GM12878 (cell line): Measurements from ENCODE around the gene BMP7.

Source experiments
- ATF7 ChIP-seq: fragments of 450-650 bp; IDR thresholded peaks from 2 replicates; pipeline ENCODE4 v1.6.1; 2016; ENCODE audit warnings: low read depth, mild to moderate bottlenecking
- BHLHE40 ChIP-seq, 2 experiments: fragments of 450-650 bp in 1 of 2; IDR thresholded peaks; 2 replicates each; pipeline ENCODE4 v1.6.1; 2011 to 2017; ENCODE audit warnings: low read depth in 2 of 2, borderline replicate concordance in 1 of 2, improper control_type of control experiment in 1 of 2, low read length in 1 of 2, mild to moderate bottlenecking in 1 of 2
- CBFB ChIP-seq: IDR thresholded peaks from 2 replicates; pipeline ENCODE4 v1.6.1; 2016; ENCODE audit warnings: antibody characterized with exemption, low read depth
- CHD4 ChIP-seq: fragments of 200-600 bp; sonication (generic); IDR thresholded peaks from 2 replicates; pipeline ENCODE4 v1.6.1; 2016; ENCODE audit warnings: mild to moderate bottlenecking
- MTA3 ChIP-seq: IDR thresholded peaks from 2 replicates; pipeline ENCODE4 v1.6.1; 2012; ENCODE audit warnings: low read length, inconsistent platforms, borderline replicate concordance
- NBN ChIP-seq: fragments of 450-650 bp; IDR thresholded peaks from 2 replicates; pipeline ENCODE4 v1.6.1; 2016
- POLR2AphosphoS2 ChIP-seq: IDR thresholded peaks from 2 replicates; pipeline ENCODE4 v1.6.1; 2011; ENCODE audit warnings: low read depth, mild to moderate bottlenecking, low read length, improper control_type of control experiment, moderate library complexity
- TF ChIP-seq, protein P1 (sequence below): IDR thresholded peaks from 2 replicates; pipeline ENCODE4 v1.6.1; 2011; ENCODE audit warnings: low read depth, mild to moderate bottlenecking, low read length, moderate library complexity, borderline replicate concordance; ENCODE audit errors: extremely low read depth
- TF ChIP-seq, protein P2 (sequence below): fragments of 450-650 bp; IDR thresholded peaks from 2 replicates; pipeline ENCODE4 v1.6.1; 2018; ENCODE audit warnings: borderline replicate concordance, mild to moderate bottlenecking; ENCODE audit not compliant: partially characterized antibody

DNA sequence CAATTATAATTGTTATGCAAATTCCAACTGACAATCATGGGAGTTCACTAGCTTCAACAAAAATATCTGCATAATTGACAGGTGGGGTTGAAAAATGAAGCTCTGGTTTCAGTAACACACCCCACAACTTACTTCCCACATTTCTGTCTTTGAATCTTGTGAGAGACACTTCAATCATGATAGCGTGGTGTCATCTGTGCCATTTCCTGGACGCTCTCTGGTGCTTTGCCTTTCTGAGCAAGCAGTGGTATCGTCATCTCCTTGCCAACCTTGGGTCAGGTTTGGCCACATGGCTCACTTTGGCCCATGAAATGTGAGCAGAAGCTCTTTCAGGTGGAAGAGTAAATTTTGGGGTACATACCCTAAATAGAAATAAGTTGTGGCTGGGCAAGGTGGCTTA lies 10.2 kb downstream of the BMP7 start:
- no peak for TF ChIP-seq CBFB
- no peak for TF ChIP-seq CHD4
- TF ChIP-seq MTA3: no peak
- TF ChIP-seq NBN: no peak
- no peak for TF ChIP-seq BHLHE40 (IDR thresholded peaks at IDR 0.05; ENCODE audit: borderline replicate concordance in 1 of 2, low read depth in 2 of 2, low read length in 1 of 2)
- no peak for TF ChIP-seq POLR2AphosphoS2
- TF ChIP-seq, protein P1, sequence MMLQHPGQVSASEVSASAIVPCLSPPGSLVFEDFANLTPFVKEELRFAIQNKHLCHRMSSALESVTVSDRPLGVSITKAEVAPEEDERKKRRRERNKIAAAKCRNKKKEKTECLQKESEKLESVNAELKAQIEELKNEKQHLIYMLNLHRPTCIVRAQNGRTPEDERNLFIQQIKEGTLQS: no peak
- TF ChIP-seq, protein P2, sequence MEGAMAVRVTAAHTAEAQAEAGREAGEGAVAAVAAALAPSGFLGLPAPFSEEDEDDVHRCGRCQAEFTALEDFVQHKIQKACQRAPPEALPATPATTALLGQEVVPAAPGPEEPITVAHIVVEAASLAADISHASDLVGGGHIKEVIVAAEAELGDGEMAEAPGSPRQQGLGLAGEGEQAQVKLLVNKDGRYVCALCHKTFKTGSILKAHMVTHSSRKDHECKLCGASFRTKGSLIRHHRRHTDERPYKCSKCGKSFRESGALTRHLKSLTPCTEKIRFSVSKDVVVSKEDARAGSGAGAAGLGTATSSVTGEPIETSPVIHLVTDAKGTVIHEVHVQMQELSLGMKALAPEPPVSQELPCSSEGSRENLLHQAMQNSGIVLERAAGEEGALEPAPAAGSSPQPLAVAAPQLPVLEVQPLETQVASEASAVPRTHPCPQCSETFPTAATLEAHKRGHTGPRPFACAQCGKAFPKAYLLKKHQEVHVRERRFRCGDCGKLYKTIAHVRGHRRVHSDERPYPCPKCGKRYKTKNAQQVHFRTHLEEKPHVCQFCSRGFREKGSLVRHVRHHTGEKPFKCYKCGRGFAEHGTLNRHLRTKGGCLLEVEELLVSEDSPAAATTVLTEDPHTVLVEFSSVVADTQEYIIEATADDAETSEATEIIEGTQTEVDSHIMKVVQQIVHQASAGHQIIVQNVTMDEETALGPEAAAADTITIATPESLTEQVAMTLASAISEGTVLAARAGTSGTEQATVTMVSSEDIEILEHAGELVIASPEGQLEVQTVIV: no peak
- TF ChIP-seq ATF7: no peak
